Measurements from ENCODE around the gene TMEM200A. TPM values are rescaled to one million over a fixed set of nuclear protein-coding genes. Genes with fewer than 3 reads are reported as not detected.
"Not testable (repeated sequence)": the region's sequence is repeated elsewhere in the genome, so short reads cannot be mapped to it uniquely, and the experiment has no call there.

The TMEM200A gene
- total and polyA plus RNA-seq, 10 of the 15 experiments (the other 5 are each of a cell fraction or from before 2014, with no cell fraction given) = 5.5 to 12.4 (median 9.6) TPM

- ChIA-PET RAD21 (ENCODE audit: unreplicated experiment) (no interaction called here), SMC1A (ENCODE audit: uncharacterized antibody, unreplicated experiment) (no interaction called here), POLR2A (no interaction called here), CTCF (interaction anchor here (1.2 kb wide), 1 partner anchor 16 kb away, joined by 3 read pairs; no protein-coding TSS in a partner anchor)
- no peak for FAIRE-seq
- no peak for ATAC-seq
- H4K20me1 ChIP-seq (ENCODE audit: control insufficient read depth, insufficient read depth) = no peaks in the 10 kb centered on the region
- no peak overlapping the region for H3K27ac ChIP-seq (ENCODE audit: control insufficient read depth, insufficient read depth)
- H3K27me3 ChIP-seq (replicated peaks in 1 of 2; ENCODE audit: control insufficient read depth in 2 of 2, insufficient read depth in 2 of 2, low read length in 1 of 2) = no peaks in the 10 kb centered on the region
- intact Hi-C loops (cut with micrococcal nuclease; ENCODE audit: unreplicated experiment) = no loop called here
- DNase-seq (ENCODE audit: low read depth, low spot score) = no peak
- H3K4me3 ChIP-seq = no peak overlapping the region
- H3K79me2 ChIP-seq (ENCODE audit: control insufficient read depth, insufficient read depth, low read length) = no peaks in the 10 kb centered on the region
- TF ChIP-seq CUX1 (IDR thresholded peaks at IDR 0.05; ENCODE audit: insufficient replicate concordance, low read depth, low read length) (no peak), ATF7 (IDR thresholded peaks at IDR 0.05; ENCODE audit: low read depth) (no peak), CBX5 (IDR thresholded peaks at IDR 0.05; ENCODE audit: low read depth) (no peak), SMARCA5 (IDR thresholded peaks at IDR 0.05) (no peak), TCF3 (IDR thresholded peaks at IDR 0.05; ENCODE audit: borderline replicate concordance, insufficient read depth, low read depth, low read length) (no peak), POLR2A (IDR thresholded peaks at IDR 0.05; ENCODE audit: low read depth, low read length) (no peak), ZZZ3 (IDR thresholded peaks at IDR 0.05; ENCODE audit: control insufficient read depth, insufficient read length, low read depth) (no peak), NFYA (IDR thresholded peaks at IDR 0.05; ENCODE audit: borderline replicate concordance, low read depth, low read length) (no peak), NR2C2 (IDR thresholded peaks at IDR 0.05; ENCODE audit: borderline replicate concordance, control insufficient read depth, insufficient read length, low read depth) (no peak), NFIC (IDR thresholded peaks at IDR 0.05; ENCODE audit: low read depth, low read length) (no peak), RBBP5 (conservative IDR thresholded peaks at IDR 0.05) (no peak), MXI1 (IDR thresholded peaks at IDR 0.05; ENCODE audit: low read depth, low read length) (no peak), ZNF207 (IDR thresholded peaks at IDR 0.05; ENCODE audit: borderline replicate concordance) (no peak), POLR2AphosphoS2 (IDR thresholded peaks at IDR 0.05; ENCODE audit: low read depth, low read length) (no peak), KDM1A (IDR thresholded peaks at IDR 0.05; ENCODE audit: borderline replicate concordance) (no peak)
- no peak overlapping the region for H2AFZ ChIP-seq (ENCODE audit: control insufficient read depth, low read depth, low read length)
- H3K4me2 ChIP-seq (ENCODE audit: control insufficient read depth, insufficient read depth) = no peak overlapping the region
- no peak overlapping the region for H3K9ac ChIP-seq (ENCODE audit: control insufficient read depth, insufficient read depth, low read length)
- no peaks in the 10 kb centered on the region for H3K36me3 ChIP-seq (ENCODE audit: control insufficient read depth in 2 of 2, insufficient read depth in 2 of 2, low read length in 1 of 2)
- no peaks in the 10 kb centered on the region for H3K4me1 ChIP-seq (ENCODE audit: control insufficient read depth, insufficient read depth, low read length)
- no peaks in the 10 kb centered on the region; the same call in 2 of the 3 replicates for H3K9me3 ChIP-seq (replicated peaks; ENCODE audit: control insufficient read depth, insufficient read depth, low read length)
- in situ Hi-C loops (cut with MboI) = no loop called here
- no TSS peak for BruUV-seq (replicated peaks)
- 56% methylated on average over 3 of the region's 3 CpGs for WGBS (ENCODE audit: insufficient coverage, insufficient replicate concordance, low lambda C conversion rate, missing lambda C conversion rate)
Measured at GRCh38 chr6:130337534-130337933, 28.3 kb upstream of the TMEM200A start.

GRCh38 chr6:130346324-130346723, 19.5 kb upstream of the TMEM200A start:
- H3K27ac ChIP-seq (ENCODE audit: control insufficient read depth, insufficient read depth); ATAC-seq; in situ Hi-C loops (cut with MboI); RAD21 ChIA-PET (ENCODE audit: unreplicated experiment); SMC1A ChIA-PET (ENCODE audit: uncharacterized antibody, unreplicated experiment); H3K4me2 ChIP-seq (ENCODE audit: control insufficient read depth, insufficient read depth); H4K20me1 ChIP-seq (ENCODE audit: control insufficient read depth, insufficient read depth); H3K4me1 ChIP-seq (ENCODE audit: control insufficient read depth, insufficient read depth, low read length); H3K27me3 ChIP-seq (replicated peaks in 1 of 2; ENCODE audit: control insufficient read depth in 2 of 2, insufficient read depth in 2 of 2, low read length in 1 of 2); H3K79me2 ChIP-seq (ENCODE audit: control insufficient read depth, insufficient read depth, low read length); POLR2A ChIA-PET; H3K4me3 ChIP-seq; H2AFZ ChIP-seq (ENCODE audit: control insufficient read depth, low read depth, low read length); H3K36me3 ChIP-seq (ENCODE audit: control insufficient read depth in 2 of 2, insufficient read depth in 2 of 2, low read length in 1 of 2); DNase-seq (ENCODE audit: low read depth, low spot score); FAIRE-seq; H3K9me3 ChIP-seq (replicated peaks; ENCODE audit: control insufficient read depth, insufficient read depth, low read length); H3K9ac ChIP-seq (ENCODE audit: control insufficient read depth, insufficient read depth, low read length); BruUV-seq (replicated peaks); intact Hi-C loops (cut with micrococcal nuclease; ENCODE audit: unreplicated experiment): not testable (repeated sequence)
- 53% methylated on average over 9 of the region's 9 CpGs for WGBS (ENCODE audit: insufficient coverage, insufficient replicate concordance, low lambda C conversion rate, missing lambda C conversion rate)
- CTCF ChIA-PET = interaction anchor here (1.2 to 1.7 kb wide), 2 partner anchors 13 to 352 kb away, joined by 3 read pairs; no protein-coding TSS in a partner anchor
